Natural killer cell (primary cell): ENCODE measurements around the gene UNC50. TPM values are rescaled to one million over a fixed set of nuclear protein-coding genes. Genes with fewer than 3 reads are reported as not detected.

ENCODE experiments used
- ATAC-seq, 3 donors: fragments of 150-1000 bp in 2 of 3; fragments of 200-7000 bp in 1 of 3; cut with Tn5 transposase; 1 replicate in 1 of 3; 2 replicates in 2 of 3; pipeline ENCODE4 v1.10.0; 2021; ENCODE audit warnings: mild to moderate bottlenecking in 2 of 3, moderate library complexity in 2 of 3
- DNase-seq, 2 donors: peaks; one replicate each; pipeline versions ENCODE4 v3.0.0 to v3.0.0-alpha.2; 2013 to 2021; ENCODE audit warnings: mixed read lengths in 1 of 2
- H3K27ac ChIP-seq: one replicate; pipeline ENCODE4 v1.5.1; 2013; ENCODE audit warnings: mild to moderate bottlenecking, low read length
- H3K27me3 ChIP-seq: one replicate; pipeline ENCODE4 v1.6.1; 2013; ENCODE audit warnings: low read length; ENCODE audit not compliant: control insufficient read depth, insufficient read depth
- H3K36me3 ChIP-seq: one replicate; pipeline ENCODE4 v1.6.1; 2013; ENCODE audit warnings: low read length; ENCODE audit not compliant: control insufficient read depth, insufficient read depth
- H3K4me1 ChIP-seq: one replicate; pipeline ENCODE4 v1.6.1; 2013; ENCODE audit warnings: low read length; ENCODE audit not compliant: control insufficient read depth, insufficient read depth
- H3K4me3 ChIP-seq: one replicate; pipeline ENCODE4 v1.5.1; 2013; ENCODE audit warnings: low read length
- H3K9me3 ChIP-seq: one replicate; pipeline ENCODE4 v1.6.1; 2013; ENCODE audit warnings: low read length; ENCODE audit not compliant: control insufficient read depth, insufficient read depth
- H3K27ac Mint-ChIP-seq, 2 donors: one replicate each; pipeline ENCODE4 v1.8.0; 2022; ENCODE audit warnings: mild to moderate bottlenecking in 2 of 2, mixed read lengths in 2 of 2, moderate library complexity in 1 of 2
- H3K27me3 Mint-ChIP-seq, 2 donors: one replicate each; pipeline ENCODE4 v1.8.0; 2022; ENCODE audit warnings: low read depth in 2 of 2, mixed read lengths in 2 of 2
- H3K36me3 Mint-ChIP-seq: one replicate; pipeline ENCODE4 v1.8.0; 2022; ENCODE audit warnings: mixed read lengths
- H3K4me1 Mint-ChIP-seq, 2 donors: one replicate each; pipeline ENCODE4 v1.8.0; 2022; ENCODE audit warnings: mixed read lengths in 2 of 2
- H3K4me3 Mint-ChIP-seq: one replicate; pipeline ENCODE4 v1.8.0; 2022; ENCODE audit warnings: mild to moderate bottlenecking, moderate library complexity, mixed read lengths
- H3K9me3 Mint-ChIP-seq, 2 donors: one replicate each; pipeline ENCODE4 v1.8.0; 2022; ENCODE audit warnings: mixed read lengths in 2 of 2
- WGBS: methylation state at CpG from one replicate; pipeline ENCODE4 v1.1.7; 2013; ENCODE audit warnings: missing lambda C conversion rate; ENCODE audit not compliant: insufficient coverage; 5-methylcytosine and 5-hydroxymethylcytosine counted together
- intact Hi-C: fragments of 100-400 bp; cut with micrococcal nuclease; formaldehyde crosslinking; loops from one replicate; pipeline ENCODE4 v1.14.2; 2022
- total RNA-seq, 4 donors: library from RNA; stranded (reverse); fragments of 120-200 nt in 1 of 4; gene quantifications; one replicate each; pipeline versions ENCODE4 v1.2.3 to v1.2.4, GENCODE V29; 2013 to 2022
- TF ChIP-seq, protein P1 (sequence below): fragments of 200-600 bp; IDR thresholded peaks from one replicate; pipeline ENCODE4 v1.8.0; 2022; ENCODE audit warnings: antibody characterized with exemption

The UNC50 gene
- total RNA-seq, 3 donors from 2014 or later (not counting 1 experiment from before 2014, with no cell fraction given), result 30.8 to 40.5 (median 32.1) TPM

DNA sequence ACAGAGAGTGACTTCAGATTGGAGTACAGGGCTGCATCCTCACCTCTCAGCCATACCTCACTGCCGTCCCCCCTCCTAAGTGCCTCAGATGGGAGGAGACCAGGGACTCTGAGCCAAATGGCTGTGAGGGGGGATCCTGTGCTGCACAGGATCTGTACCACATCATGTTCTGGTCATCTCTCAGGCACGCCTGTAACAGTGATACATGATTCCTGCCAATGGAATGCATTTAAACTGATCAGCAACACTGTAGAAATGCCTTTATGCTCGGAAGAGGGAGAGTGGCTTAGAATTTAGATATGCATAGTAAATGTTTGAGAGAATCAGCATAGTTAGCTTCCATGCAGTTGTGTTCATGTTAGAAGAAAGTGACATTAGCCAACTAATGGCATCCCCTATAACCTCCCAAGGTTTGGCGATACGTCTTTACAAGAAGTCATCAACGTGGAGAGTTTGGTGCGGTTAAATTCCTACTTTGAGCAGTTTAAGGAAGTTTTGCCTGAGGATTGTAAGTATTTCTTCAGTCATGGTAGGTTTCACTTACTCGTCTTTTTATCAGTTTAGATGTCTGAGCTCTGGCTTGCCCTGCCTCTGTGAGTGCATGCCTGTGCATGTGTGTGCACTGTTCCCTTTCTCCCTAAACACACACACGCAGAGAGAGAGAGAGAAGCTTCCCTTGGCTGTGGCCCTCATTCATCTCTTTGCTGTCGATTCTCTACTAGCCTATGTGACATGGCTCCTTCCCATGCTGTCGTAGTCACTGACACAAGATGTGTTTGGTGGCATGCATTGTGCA, 40.0 kb upstream of the UNC50 start:
- H3K27ac ChIP-seq, result no peak overlapping the region
- no peaks in the 10 kb centered on the region for H3K9me3 Mint-ChIP-seq
- H3K27me3 Mint-ChIP-seq, result no peaks in the 10 kb centered on the region
- H3K4me1 ChIP-seq, result no peaks in the 10 kb centered on the region
- H3K36me3 Mint-ChIP-seq, result peaks cover 13% of the 10 kb centered on the region
- no peak overlapping the region for H3K27ac Mint-ChIP-seq
- H3K36me3 ChIP-seq, result peaks cover 98% of the 10 kb centered on the region
- H3K4me1 Mint-ChIP-seq, result peaks cover 5 to 25% of the 10 kb centered on the region in 2 donors
- no peaks in the 10 kb centered on the region for H3K27me3 ChIP-seq
- intact Hi-C loops, result no loop called here
- no peak for DNase-seq
- no peaks in the 10 kb centered on the region for H3K9me3 ChIP-seq
- no peak overlapping the region for H3K4me3 ChIP-seq
- H3K4me3 Mint-ChIP-seq, result no peak overlapping the region
- TF ChIP-seq, protein P1, sequence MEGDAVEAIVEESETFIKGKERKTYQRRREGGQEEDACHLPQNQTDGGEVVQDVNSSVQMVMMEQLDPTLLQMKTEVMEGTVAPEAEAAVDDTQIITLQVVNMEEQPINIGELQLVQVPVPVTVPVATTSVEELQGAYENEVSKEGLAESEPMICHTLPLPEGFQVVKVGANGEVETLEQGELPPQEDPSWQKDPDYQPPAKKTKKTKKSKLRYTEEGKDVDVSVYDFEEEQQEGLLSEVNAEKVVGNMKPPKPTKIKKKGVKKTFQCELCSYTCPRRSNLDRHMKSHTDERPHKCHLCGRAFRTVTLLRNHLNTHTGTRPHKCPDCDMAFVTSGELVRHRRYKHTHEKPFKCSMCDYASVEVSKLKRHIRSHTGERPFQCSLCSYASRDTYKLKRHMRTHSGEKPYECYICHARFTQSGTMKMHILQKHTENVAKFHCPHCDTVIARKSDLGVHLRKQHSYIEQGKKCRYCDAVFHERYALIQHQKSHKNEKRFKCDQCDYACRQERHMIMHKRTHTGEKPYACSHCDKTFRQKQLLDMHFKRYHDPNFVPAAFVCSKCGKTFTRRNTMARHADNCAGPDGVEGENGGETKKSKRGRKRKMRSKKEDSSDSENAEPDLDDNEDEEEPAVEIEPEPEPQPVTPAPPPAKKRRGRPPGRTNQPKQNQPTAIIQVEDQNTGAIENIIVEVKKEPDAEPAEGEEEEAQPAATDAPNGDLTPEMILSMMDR, result no peak
- ATAC-seq, result no peak
- WGBS, result 94% methylated on average over 11 of the region's 11 CpGs

DNA sequence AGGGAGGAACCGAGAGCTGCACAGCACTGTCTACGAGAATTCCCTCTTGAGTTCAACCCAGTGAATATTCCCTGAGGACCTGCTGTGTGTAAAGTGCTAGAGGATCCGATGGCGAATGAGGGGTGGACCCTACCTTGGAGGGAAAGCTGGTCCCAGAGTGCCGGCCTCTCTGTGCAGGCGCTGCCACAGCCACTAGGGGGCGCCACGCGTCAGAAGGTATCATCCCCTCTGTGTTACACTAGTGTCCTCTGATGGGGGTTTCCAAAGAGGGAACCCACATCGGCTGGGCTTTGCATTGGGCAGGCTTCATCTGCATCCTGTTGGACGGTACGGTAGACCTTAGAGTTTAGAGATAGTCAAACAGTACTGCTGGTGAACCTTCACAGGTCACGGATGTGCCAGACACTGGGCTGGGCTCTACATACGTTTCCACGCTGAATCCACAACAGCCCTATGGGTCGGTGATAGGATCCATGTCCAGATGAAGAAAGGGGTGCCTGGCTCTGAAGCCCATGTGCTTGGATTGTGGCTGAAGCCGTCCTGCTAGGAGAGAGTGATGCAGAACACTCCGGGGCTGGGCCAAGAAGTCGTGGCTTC, 39.1 kb upstream of the UNC50 start:
- H3K4me1 Mint-ChIP-seq, result peaks cover 5 to 25% of the 10 kb centered on the region in 2 donors
- TF ChIP-seq, protein P1, result peak; percentile 97
- H3K36me3 Mint-ChIP-seq, result peaks cover 13% of the 10 kb centered on the region
- H3K4me1 ChIP-seq, result no peaks in the 10 kb centered on the region
- intact Hi-C loops, result loop anchor here (1.0 kb wide), 2 partner anchors 156 to 268 kb away; no protein-coding TSS in a partner anchor
- H3K27me3 ChIP-seq, result no peaks in the 10 kb centered on the region
- WGBS, result 75% methylated on average over 19 of the region's 19 CpGs
- H3K4me3 Mint-ChIP-seq, result no peak overlapping the region
- ATAC-seq (peak; percentile 72 to 97 (median 93)), DNase-seq (peak; percentile 70 to 79)
- H3K27ac ChIP-seq, result no peak overlapping the region
- no peak overlapping the region for H3K4me3 ChIP-seq
- H3K27ac Mint-ChIP-seq, result peak overlapping the region; percentile 84 to 86
- H3K9me3 Mint-ChIP-seq, result no peaks in the 10 kb centered on the region
- H3K27me3 Mint-ChIP-seq, result no peaks in the 10 kb centered on the region
- peaks cover 97% of the 10 kb centered on the region for H3K36me3 ChIP-seq
- H3K9me3 ChIP-seq, result no peaks in the 10 kb centered on the region

DNA sequence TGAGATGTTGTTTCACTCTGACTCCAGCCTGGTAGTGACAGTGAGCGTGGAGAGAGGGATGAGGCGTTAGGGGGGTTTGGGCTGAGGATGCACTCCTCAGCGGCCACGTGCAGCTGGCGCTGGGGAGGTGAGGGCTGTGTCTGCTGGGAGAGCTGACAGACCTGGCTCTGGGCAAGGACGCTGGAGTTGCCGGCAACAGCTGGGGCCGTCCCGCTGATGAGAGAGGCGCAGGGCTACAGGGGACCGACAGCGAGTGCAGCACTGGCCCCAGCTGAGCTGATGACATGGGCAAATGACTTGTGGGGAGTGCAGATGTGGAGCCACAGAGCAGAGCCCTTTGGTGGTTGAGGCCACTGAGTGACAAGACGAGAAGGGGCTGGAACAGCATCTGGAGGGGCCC, 38.5 kb upstream of the UNC50 start:
- Mint-ChIP-seq H3K4me3 (no peak overlapping the region), H3K9me3 (no peaks in the 10 kb centered on the region), H3K27me3 (no peaks in the 10 kb centered on the region), H3K36me3 (peaks cover 13% of the 10 kb centered on the region), H3K27ac (peak overlapping the region; percentile 84 to 86), H3K4me1 (peaks cover 5 to 25% of the 10 kb centered on the region in 2 donors)
- Histone ChIP-seq H3K27me3 (no peaks in the 10 kb centered on the region), H3K36me3 (peaks cover 95% of the 10 kb centered on the region), H3K4me3 (no peak overlapping the region), H3K27ac (no peak overlapping the region), H3K9me3 (no peaks in the 10 kb centered on the region), H3K4me1 (no peaks in the 10 kb centered on the region)
- DNase-seq (no peak), ATAC-seq (no peak)
- WGBS, result 99% methylated on average over 13 of the region's 13 CpGs
- intact Hi-C loops, result loop anchor here (1.0 kb wide), 2 partner anchors 157 to 267 kb away; no protein-coding TSS in a partner anchor
- TF ChIP-seq, protein P1, result no peak
